Lower leg skin (tissue), 3 donors: ENCODE measurements around the gene ADGRF3.

Source experiments
- CTCF ChIP-seq, 3 donors: fragments of 450-650 bp; IDR thresholded peaks; one replicate each; pipeline ENCODE4 v1.5.1; 2016; ENCODE audit warnings: antibody characterized with exemption in 3 of 3, mild to moderate bottlenecking in 3 of 3, moderate library complexity in 2 of 3
- POLR2A ChIP-seq, 2 donors: fragments of 450-650 bp; IDR thresholded peaks; one replicate each; pipeline ENCODE4 v1.6.1; 2016 to 2017; ENCODE audit warnings: antibody characterized with exemption in 2 of 2, mild to moderate bottlenecking in 1 of 2, moderate library complexity in 1 of 2

- TF ChIP-seq CTCF (IDR thresholded peaks at IDR 0.05) (no peak), POLR2A (IDR thresholded peaks at IDR 0.05) (no peak)
Measured at GRCh38 chr2:26273501-26273900, 73.1 kb downstream of the ADGRF3 start.
